Gastroesophageal sphincter (tissue), 4 donors: ENCODE data around the gene SLC9A3. TPM values are rescaled to one million over a fixed set of nuclear protein-coding genes. Genes with fewer than 3 reads are reported as not detected.

ENCODE experiments used
- ATAC-seq: fragments of 150-250 bp; one replicate; pipeline ENCODE4 v1.9.1; 2016; ENCODE audit warnings: mild to moderate bottlenecking, moderate library complexity
- H3K27ac ChIP-seq, 4 donors: fragments of 200-600 bp; sonication (generic) in 3 of 4; 1 replicate in 3 of 4; 2 replicates in 1 of 4; pipeline ENCODE4 v1.5.1; 2016 to 2019
- H3K27me3 ChIP-seq: fragments of 200-600 bp; sonication (generic); one replicate; pipeline ENCODE4 v1.5.1; 2019
- H3K36me3 ChIP-seq, 2 donors: fragments of 200-600 bp; sonication (generic); one replicate each; pipeline ENCODE4 v1.5.1; 2019; ENCODE audit warnings: control low read depth in 1 of 2
- H3K4me1 ChIP-seq, 3 donors: fragments of 200-600 bp; sonication (generic); 1 replicate in 2 of 3; 2 replicates in 1 of 3; pipeline ENCODE4 v1.5.1; 2016 to 2019; ENCODE audit warnings: control low read depth in 2 of 3
- H3K4me3 ChIP-seq, 2 donors: fragments of 200-600 bp; sonication (generic); one replicate each; pipeline ENCODE4 v1.5.1; 2019; ENCODE audit warnings: mild to moderate bottlenecking in 1 of 2, moderate library complexity in 1 of 2
- H3K9me3 ChIP-seq, 3 donors: fragments of 200-600 bp; sonication (generic); one replicate each; pipeline ENCODE4 v1.5.1; 2017 to 2019; ENCODE audit warnings: control low read depth in 2 of 3
- CTCF ChIP-seq, 4 experiments: fragments of 200-600 bp in 2 of 4; fragments of 450-650 bp in 2 of 4; sonication (generic) in 1 of 4; IDR thresholded peaks; one replicate each; pipeline ENCODE4 v1.5.1; 2017 to 2019; ENCODE audit warnings: antibody characterized with exemption in 4 of 4, mild to moderate bottlenecking in 2 of 4, moderate library complexity in 2 of 4
- EP300 ChIP-seq: sonication (generic); formaldehyde crosslinking; IDR thresholded peaks from one replicate; pipeline ENCODE4 v1.6.1; 2017; ENCODE audit warnings: antibody characterized with exemption, mild to moderate bottlenecking
- POLR2A ChIP-seq, 2 donors: fragments of 450-650 bp; IDR thresholded peaks; one replicate each; pipeline ENCODE4 v1.6.1; 2017; ENCODE audit warnings: antibody characterized with exemption in 2 of 2, mild to moderate bottlenecking in 2 of 2, moderate library complexity in 1 of 2
- POLR2AphosphoS5 ChIP-seq: sonication (generic); formaldehyde crosslinking; IDR thresholded peaks from one replicate; pipeline ENCODE4 v1.6.1; 2017; ENCODE audit warnings: antibody characterized with exemption
- WGBS, 2 donors: methylation state at CpG; one replicate each; pipeline ENCODE4 v1.1.5; 2018; ENCODE audit warnings: low coverage in 1 of 2; 5-methylcytosine and 5-hydroxymethylcytosine counted together
- total RNA-seq, 4 donors: library from RNA; depleted of rRNA; stranded (reverse); fragments of >200 nt; gene quantifications; one replicate each; pipeline ENCODE4 v1.1.0, GENCODE V29; 2016

Gene SLC9A3
- total RNA-seq, 4 donors from 2014 or later, result 2.6 to 3.9 (median 2.8) TPM

DNA sequence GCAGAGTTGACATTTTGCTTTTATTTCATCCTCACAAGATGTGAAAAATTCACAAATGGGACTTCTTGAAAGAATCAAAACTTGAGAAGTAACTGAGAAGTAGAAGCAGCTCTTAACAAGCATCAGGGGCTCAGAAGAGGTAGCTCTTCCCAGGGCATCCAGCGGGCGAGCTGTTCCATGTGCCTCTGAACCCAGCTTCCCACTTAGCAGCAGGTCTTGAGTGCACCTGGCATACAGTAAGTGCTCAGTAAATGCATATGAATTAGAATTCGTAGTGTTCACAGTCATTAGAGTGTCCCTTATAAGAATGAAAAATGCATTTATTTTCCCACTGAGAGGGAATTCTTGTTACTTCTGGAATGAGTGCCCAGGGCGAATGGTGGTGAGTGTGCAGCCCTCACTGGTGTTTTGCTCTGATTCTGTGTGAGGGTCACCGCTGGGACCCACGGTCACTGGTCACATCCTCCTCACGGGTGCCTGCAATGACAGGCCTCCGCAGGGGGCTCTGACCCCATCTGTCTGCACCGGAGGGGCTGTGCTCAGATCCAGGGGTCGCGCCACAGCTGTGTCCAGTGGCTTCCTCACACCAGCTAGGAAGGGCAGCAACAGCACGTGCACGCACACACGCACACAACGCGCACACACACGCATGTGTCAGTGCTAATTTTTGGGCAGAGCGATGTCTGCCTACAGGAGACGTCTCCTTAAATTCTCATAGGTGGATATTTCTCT lies 54.3 kb downstream of the SLC9A3 start:
- Histone ChIP-seq H3K36me3 (peaks cover 0 to 49% of the 10 kb centered on the region in 2 donors), H3K4me3 (no peak overlapping the region), H3K27ac (no peak overlapping the region), H3K27me3 (peaks cover 2% of the 10 kb centered on the region), H3K9me3 (no peaks in the 10 kb centered on the region), H3K4me1 (peaks cover 0 to 28% (median 15%) of the 10 kb centered on the region in 3 donors)
- 86 to 96% methylated on average over 7 to 12 of the region's 19 CpGs for WGBS, 2 donors
- no peak for ATAC-seq
- no peak for TF ChIP-seq POLR2AphosphoS5
- no peak for TF ChIP-seq POLR2A (IDR thresholded peaks at IDR 0.05)
- no peak for TF ChIP-seq CTCF (IDR thresholded peaks at IDR 0.05)

DNA sequence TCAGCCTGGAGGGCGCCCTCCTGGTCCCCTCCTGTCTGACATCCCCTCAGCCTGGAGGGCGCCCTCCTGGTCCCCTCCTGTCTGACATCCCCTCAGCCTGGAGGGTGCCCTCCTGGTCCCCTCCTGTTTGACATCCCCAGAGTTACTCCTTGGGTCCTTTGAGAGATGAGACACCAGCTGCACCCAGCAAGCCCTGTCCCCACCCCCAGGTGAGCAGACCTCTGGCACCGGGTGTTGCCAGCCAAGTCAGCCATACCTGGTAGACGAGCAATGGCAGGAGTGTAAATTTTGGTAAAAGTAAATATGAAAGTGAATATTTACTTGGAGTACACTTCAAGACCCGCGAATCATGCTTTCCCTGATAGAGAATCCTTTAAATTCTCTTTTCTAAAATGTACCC lies 55.8 kb downstream of the SLC9A3 start:
- Histone ChIP-seq H3K4me3 (no peak overlapping the region), H3K27me3 (no peaks in the 10 kb centered on the region), H3K36me3 (peaks cover 0 to 63% of the 10 kb centered on the region in 2 donors), H3K4me1 (peaks cover 0 to 24% (median 12%) of the 10 kb centered on the region in 3 donors), H3K27ac (no peak overlapping the region), H3K9me3 (no peaks in the 10 kb centered on the region)
- 62 to 100% methylated on average over 2 to 3 of the region's 6 CpGs for WGBS, 2 donors
- no peak for ATAC-seq
- no peak for TF ChIP-seq POLR2A (IDR thresholded peaks at IDR 0.05)
- TF ChIP-seq POLR2AphosphoS5, result no peak
- TF ChIP-seq EP300, result no peak
- TF ChIP-seq CTCF (IDR thresholded peaks at IDR 0.05), result no peak

DNA sequence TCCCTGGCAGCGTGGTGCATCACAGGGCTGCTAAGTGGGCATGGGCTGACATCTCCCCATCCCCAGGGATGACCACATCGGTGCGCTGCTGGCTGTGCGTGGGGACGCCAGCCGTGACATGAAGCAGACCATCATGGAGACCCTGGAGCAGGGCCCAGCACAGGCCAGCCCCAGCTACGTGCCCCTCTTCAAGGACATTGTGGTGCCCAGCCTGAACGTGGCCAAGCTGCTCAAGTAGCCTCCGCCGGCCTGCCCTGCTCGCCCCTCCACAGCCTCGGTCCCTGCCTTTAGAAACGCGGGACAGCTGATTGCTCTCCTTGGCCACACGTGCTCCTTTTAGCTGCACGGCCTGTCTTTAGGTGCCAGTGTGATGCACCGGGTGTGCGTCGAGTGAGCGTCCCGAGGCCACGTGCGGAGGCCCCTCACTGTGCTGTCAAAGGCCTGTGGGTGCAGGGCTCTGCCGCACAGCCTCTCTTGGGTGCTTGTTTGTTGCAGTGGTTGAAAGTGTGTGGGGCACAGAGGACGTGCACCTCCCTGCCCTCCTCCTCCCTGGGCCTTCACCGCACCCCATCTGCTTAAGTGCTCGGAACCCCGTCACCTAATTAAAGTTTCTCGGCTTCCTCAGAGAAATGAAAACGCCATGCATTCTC lies 57.5 kb downstream of the SLC9A3 start:
- no peak for ATAC-seq
- H3K4me1 ChIP-seq, result peaks cover 0 to 14% (median 5%) of the 10 kb centered on the region in 3 donors
- TF ChIP-seq POLR2AphosphoS5 (no peak), EP300 (no peak), POLR2A (IDR thresholded peaks at IDR 0.05) (no peak), CTCF (IDR thresholded peaks at IDR 0.05) (no peak)
- no peak overlapping the region for H3K27ac ChIP-seq
- no peak overlapping the region for H3K4me3 ChIP-seq
- H3K9me3 ChIP-seq, result no peaks in the 10 kb centered on the region
- H3K36me3 ChIP-seq, result peaks cover 0 to 79% of the 10 kb centered on the region in 2 donors
- H3K27me3 ChIP-seq, result no peaks in the 10 kb centered on the region
- 83 to 92% methylated on average over 2 to 4 of the region's 30 CpGs for WGBS, 2 donors

- H3K27ac ChIP-seq, result no peak overlapping the region
- H3K27me3 ChIP-seq, result no peaks in the 10 kb centered on the region
- TF ChIP-seq EP300 (no peak), POLR2AphosphoS5 (no peak), POLR2A (IDR thresholded peaks at IDR 0.05) (no peak), CTCF (IDR thresholded peaks at IDR 0.05) (no peak)
- no peak overlapping the region for H3K4me3 ChIP-seq
- H3K4me1 ChIP-seq, result peaks cover 0 to 4% (median 0%) of the 10 kb centered on the region in 3 donors
- no peak for ATAC-seq
- no peaks in the 10 kb centered on the region for H3K9me3 ChIP-seq
- peaks cover 0 to 83% of the 10 kb centered on the region in 2 donors for H3K36me3 ChIP-seq
- 100% methylated on average over 2 to 3 of the region's 29 CpGs for WGBS, 2 donors
Measured at GRCh38 chr5:465591-466403, 58.5 kb downstream of the SLC9A3 start.
